ENCODE results near the gene FGD6. TPM values are rescaled to one million over a fixed set of nuclear protein-coding genes. Genes with fewer than 3 reads are reported as not detected.
A peak's percentile ranks its signal among the peaks of the same experiment; 100 is the strongest.
"Not testable (repeated sequence)": the region's sequence is repeated elsewhere in the genome, so short reads cannot be mapped to it uniquely, and the experiment has no call there.

Gene FGD6
- total and polyA plus RNA-seq, 9 donors: 3.4 to 7.6 (median 4.0) TPM

- H3K9me3 ChIP-seq (replicated peaks; ENCODE audit: control insufficient read depth, low read depth, low read length): no peaks in the 10 kb centered on the region
- no peak for DNase-seq
- H3K4me1 ChIP-seq (ENCODE audit: control insufficient read depth, insufficient read depth, low read length): peaks cover 2% of the 10 kb centered on the region
- H3K27ac ChIP-seq (ENCODE audit: low read length): no peak overlapping the region
- 100% methylated on average over 1 of the region's 4 CpGs for WGBS (ENCODE audit: insufficient coverage)
- peaks cover 3% of the 10 kb centered on the region for H3K36me3 ChIP-seq (ENCODE audit: control insufficient read depth, insufficient read depth, low read length)
- H3K27me3 ChIP-seq (ENCODE audit: control insufficient read depth, insufficient read depth, low read length): no peaks in the 10 kb centered on the region
- H3K4me3 ChIP-seq (ENCODE audit: low read length): no peak overlapping the region
Measured at GRCh38 chr12:95099270-95099790, 117.9 kb downstream of the FGD6 start.

- Histone ChIP-seq H3K27me3 (ENCODE audit: control insufficient read depth, insufficient read depth, low read length) (no peaks in the 10 kb centered on the region), H3K4me1 (ENCODE audit: control insufficient read depth, insufficient read depth, low read length) (peaks cover 2% of the 10 kb centered on the region), H3K4me3 (ENCODE audit: low read length) (no peak overlapping the region), H3K36me3 (ENCODE audit: control insufficient read depth, insufficient read depth, low read length) (peaks cover 7% of the 10 kb centered on the region), H3K9me3 (replicated peaks; ENCODE audit: control insufficient read depth, low read depth, low read length) (no peaks in the 10 kb centered on the region), H3K27ac (ENCODE audit: low read length) (no peak overlapping the region)
- peak; percentile 61 for DNase-seq
- no CpG with 5 or more reads among the region's 3 CpGs for WGBS (ENCODE audit: insufficient coverage)
Measured at GRCh38 chr12:95096852-95097251, 120.4 kb downstream of the FGD6 start.

GRCh38 chr12:95096378-95096777, 120.9 kb downstream of the FGD6 start:
- 49% methylated on average over 2 of the region's 2 CpGs for WGBS (ENCODE audit: insufficient coverage)
- peaks cover 2% of the 10 kb centered on the region for H3K4me1 ChIP-seq (ENCODE audit: control insufficient read depth, insufficient read depth, low read length)
- no peak overlapping the region for H3K27ac ChIP-seq (ENCODE audit: low read length)
- no peak for DNase-seq
- H3K9me3 ChIP-seq (replicated peaks; ENCODE audit: control insufficient read depth, low read depth, low read length): no peaks in the 10 kb centered on the region
- no peak overlapping the region for H3K4me3 ChIP-seq (ENCODE audit: low read length)
- H3K36me3 ChIP-seq (ENCODE audit: control insufficient read depth, insufficient read depth, low read length): peaks cover 7% of the 10 kb centered on the region
- H3K27me3 ChIP-seq (ENCODE audit: control insufficient read depth, insufficient read depth, low read length): no peaks in the 10 kb centered on the region

- not testable (repeated sequence) for H3K4me3 ChIP-seq (ENCODE audit: low read length); H3K27me3 ChIP-seq (ENCODE audit: control insufficient read depth, insufficient read depth, low read length); H3K9me3 ChIP-seq (replicated peaks; ENCODE audit: control insufficient read depth, low read depth, low read length); H3K27ac ChIP-seq (ENCODE audit: low read length); H3K36me3 ChIP-seq (ENCODE audit: control insufficient read depth, insufficient read depth, low read length); DNase-seq; H3K4me1 ChIP-seq (ENCODE audit: control insufficient read depth, insufficient read depth, low read length)
- WGBS (ENCODE audit: insufficient coverage): no CpG with 5 or more reads among the region's 2 CpGs
Measured at GRCh38 chr12:95095866-95096265, 121.4 kb downstream of the FGD6 start.

GRCh38 chr12:95089462-95089861, 127.8 kb downstream of the FGD6 start:
- Histone ChIP-seq H3K4me3 (ENCODE audit: low read length) (no peak overlapping the region), H3K4me1 (ENCODE audit: control insufficient read depth, insufficient read depth, low read length) (no peaks in the 10 kb centered on the region), H3K27me3 (ENCODE audit: control insufficient read depth, insufficient read depth, low read length) (no peaks in the 10 kb centered on the region), H3K9me3 (replicated peaks; ENCODE audit: control insufficient read depth, low read depth, low read length) (no peaks in the 10 kb centered on the region), H3K36me3 (ENCODE audit: control insufficient read depth, insufficient read depth, low read length) (peaks cover 4% of the 10 kb centered on the region), H3K27ac (ENCODE audit: low read length) (no peak overlapping the region)
- no peak for DNase-seq
- no CpG with 5 or more reads among the region's 1 CpG for WGBS (ENCODE audit: insufficient coverage)

GRCh38 chr12:95088379-95088778, 128.9 kb downstream of the FGD6 start:
- Histone ChIP-seq H3K27me3 (ENCODE audit: control insufficient read depth, insufficient read depth, low read length) (no peaks in the 10 kb centered on the region), H3K4me1 (ENCODE audit: control insufficient read depth, insufficient read depth, low read length) (peaks cover 4% of the 10 kb centered on the region), H3K9me3 (replicated peaks; ENCODE audit: control insufficient read depth, low read depth, low read length) (no peaks in the 10 kb centered on the region), H3K27ac (ENCODE audit: low read length) (peak overlapping the region; percentile 50), H3K36me3 (ENCODE audit: control insufficient read depth, insufficient read depth, low read length) (peaks cover 4% of the 10 kb centered on the region), H3K4me3 (ENCODE audit: low read length) (no peak overlapping the region)
- peak; percentile 51 for DNase-seq
- WGBS (ENCODE audit: insufficient coverage): no CpG with 5 or more reads among the region's 3 CpGs

GRCh38 chr12:95085612-95086011, 131.7 kb downstream of the FGD6 start:
- Histone ChIP-seq H3K27me3 (ENCODE audit: control insufficient read depth, insufficient read depth, low read length) (no peaks in the 10 kb centered on the region), H3K4me3 (ENCODE audit: low read length) (no peak overlapping the region), H3K27ac (ENCODE audit: low read length) (no peak overlapping the region), H3K36me3 (ENCODE audit: control insufficient read depth, insufficient read depth, low read length) (no peaks in the 10 kb centered on the region), H3K4me1 (ENCODE audit: control insufficient read depth, insufficient read depth, low read length) (peaks cover 4% of the 10 kb centered on the region), H3K9me3 (replicated peaks; ENCODE audit: control insufficient read depth, low read depth, low read length) (no peaks in the 10 kb centered on the region)
- DNase-seq: no peak

- peak; percentile 70 for DNase-seq
- Histone ChIP-seq H3K36me3 (ENCODE audit: control insufficient read depth, insufficient read depth, low read length) (no peaks in the 10 kb centered on the region), H3K4me3 (ENCODE audit: low read length) (no peak overlapping the region), H3K4me1 (ENCODE audit: control insufficient read depth, insufficient read depth, low read length) (peaks cover 4% of the 10 kb centered on the region), H3K9me3 (replicated peaks; ENCODE audit: control insufficient read depth, low read depth, low read length) (no peaks in the 10 kb centered on the region), H3K27me3 (ENCODE audit: control insufficient read depth, insufficient read depth, low read length) (no peaks in the 10 kb centered on the region), H3K27ac (ENCODE audit: low read length) (no peak overlapping the region)
- 18% methylated on average over 2 of the region's 4 CpGs for WGBS (ENCODE audit: insufficient coverage)
Measured at GRCh38 chr12:95083938-95084337, 133.3 kb downstream of the FGD6 start.

GRCh38 chr12:95083471-95083870, 133.8 kb downstream of the FGD6 start:
- Histone ChIP-seq H3K4me3 (ENCODE audit: low read length) (no peak overlapping the region), H3K27ac (ENCODE audit: low read length) (no peak overlapping the region), H3K36me3 (ENCODE audit: control insufficient read depth, insufficient read depth, low read length) (no peaks in the 10 kb centered on the region), H3K27me3 (ENCODE audit: control insufficient read depth, insufficient read depth, low read length) (no peaks in the 10 kb centered on the region), H3K9me3 (replicated peaks; ENCODE audit: control insufficient read depth, low read depth, low read length) (no peaks in the 10 kb centered on the region), H3K4me1 (ENCODE audit: control insufficient read depth, insufficient read depth, low read length) (peaks cover 4% of the 10 kb centered on the region)
- no peak for DNase-seq

GRCh38 chr12:95077341-95077740, 139.9 kb downstream of the FGD6 start:
- DNase-seq: no peak
- no peaks in the 10 kb centered on the region for H3K4me1 ChIP-seq (ENCODE audit: control insufficient read depth, insufficient read depth, low read length)
- H3K27ac ChIP-seq (ENCODE audit: low read length): no peak overlapping the region
- H3K4me3 ChIP-seq (ENCODE audit: low read length): no peak overlapping the region
- no peaks in the 10 kb centered on the region for H3K9me3 ChIP-seq (replicated peaks; ENCODE audit: control insufficient read depth, low read depth, low read length)
- no peaks in the 10 kb centered on the region for H3K36me3 ChIP-seq (ENCODE audit: control insufficient read depth, insufficient read depth, low read length)
- WGBS (ENCODE audit: insufficient coverage): 69% methylated on average over 4 of the region's 4 CpGs
- no peaks in the 10 kb centered on the region for H3K27me3 ChIP-seq (ENCODE audit: control insufficient read depth, insufficient read depth, low read length)

GRCh38 chr12:95074766-95075165, 142.5 kb downstream of the FGD6 start:
- peaks cover 4% of the 10 kb centered on the region for H3K4me1 ChIP-seq (ENCODE audit: control insufficient read depth, insufficient read depth, low read length)
- DNase-seq: peak; percentile 42
- H3K27ac ChIP-seq (ENCODE audit: low read length): no peak overlapping the region
- H3K9me3 ChIP-seq (replicated peaks; ENCODE audit: control insufficient read depth, low read depth, low read length): no peaks in the 10 kb centered on the region
- H3K27me3 ChIP-seq (ENCODE audit: control insufficient read depth, insufficient read depth, low read length): no peaks in the 10 kb centered on the region
- no peak overlapping the region for H3K4me3 ChIP-seq (ENCODE audit: low read length)
- no peaks in the 10 kb centered on the region for H3K36me3 ChIP-seq (ENCODE audit: control insufficient read depth, insufficient read depth, low read length)
- WGBS (ENCODE audit: insufficient coverage): no CpG with 5 or more reads among the region's 5 CpGs
